GM19324 (cell line): Measurements from ENCODE around the gene AJM1.
"Not testable (repeated sequence)": the region's sequence is repeated elsewhere in the genome, so short reads cannot be mapped to it uniquely, and the experiment has no call there.

Experiments used
- ATAC-seq: cut with Tn5 transposase; IDR thresholded peaks from one replicate; pipeline ENCODE4 v1.9.1; 2021; ENCODE audit warnings: mild to moderate bottlenecking, moderate library complexity; ENCODE audit not compliant: unreplicated experiment, low FRiP score

AJM1 gene

DNA sequence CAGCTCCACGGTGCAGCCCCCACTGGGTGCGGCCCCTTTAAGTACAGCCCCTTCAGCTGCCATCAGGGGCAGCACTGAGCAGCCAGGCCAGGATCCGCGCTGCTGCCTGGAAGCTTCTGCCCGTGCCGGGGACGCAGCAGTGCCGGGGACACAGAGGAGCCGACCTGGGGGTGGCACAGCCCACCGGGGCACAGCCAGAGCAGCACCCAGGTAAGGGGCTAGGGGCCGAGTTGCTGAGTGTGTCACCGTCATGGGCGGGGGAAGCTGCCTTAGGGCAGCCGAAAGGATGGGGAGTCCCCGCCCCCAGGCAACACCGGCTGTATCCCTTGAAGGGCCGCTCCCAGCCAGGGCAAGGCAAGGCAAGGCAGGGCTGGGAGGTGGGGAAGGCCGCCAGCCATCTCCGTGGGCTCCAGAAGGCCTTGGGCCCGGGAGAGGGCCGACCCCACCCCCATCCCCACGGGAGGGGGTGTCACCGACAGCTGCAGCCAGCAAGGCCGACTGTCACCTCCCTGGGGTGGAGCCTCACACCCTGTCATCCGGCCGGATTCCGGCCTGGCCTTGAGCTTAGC, at the start of gene AJM1:
Gene AJM1 (plus strand): TSS at position 99 of the 569 bp plus-strand sequence. CDS start 1,937 bp downstream, outside the sequence.
- peak; percentile 38 for ATAC-seq

DNA sequence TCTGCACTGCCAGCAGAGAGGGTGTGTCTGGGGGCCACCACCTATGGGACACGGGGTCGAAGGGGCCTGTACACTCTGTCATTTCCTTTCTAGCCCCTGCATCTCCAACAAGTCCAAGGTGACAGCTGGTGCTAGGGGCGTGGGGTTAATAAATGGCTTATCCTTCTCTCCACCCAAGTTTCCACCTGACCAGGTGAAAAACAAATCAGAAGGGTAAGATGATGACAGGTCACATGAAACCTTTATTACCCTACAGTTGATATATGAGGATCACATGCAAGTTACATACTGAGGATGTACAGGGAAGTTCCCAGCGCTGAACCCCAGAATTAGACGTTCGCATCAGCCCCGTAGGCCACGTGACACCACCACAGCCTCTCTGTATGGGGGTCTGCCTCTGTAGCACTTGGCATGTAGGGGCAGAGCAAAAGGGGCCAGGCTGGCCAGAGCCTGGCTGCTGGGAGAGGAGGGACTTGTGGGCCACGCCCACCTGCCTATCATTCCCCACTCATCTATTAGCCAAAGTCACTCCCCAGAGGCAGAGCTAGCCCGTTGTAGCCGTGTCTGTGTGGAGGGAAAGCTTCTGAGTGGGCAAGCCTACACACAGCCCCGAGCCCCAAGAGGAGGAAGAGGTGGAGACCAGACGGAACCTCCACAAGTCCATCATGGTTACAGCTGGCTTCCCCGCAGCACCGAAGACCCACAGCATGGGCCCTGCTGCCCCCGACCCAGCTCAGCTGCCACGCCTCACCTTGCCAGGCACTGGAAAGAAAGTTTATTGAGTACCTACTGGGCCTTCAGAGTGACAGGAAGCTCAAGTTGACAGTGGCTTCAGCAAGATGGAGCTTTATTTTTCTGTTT, 49.0 kb upstream of the AJM1 start:
- no peak for ATAC-seq

DNA sequence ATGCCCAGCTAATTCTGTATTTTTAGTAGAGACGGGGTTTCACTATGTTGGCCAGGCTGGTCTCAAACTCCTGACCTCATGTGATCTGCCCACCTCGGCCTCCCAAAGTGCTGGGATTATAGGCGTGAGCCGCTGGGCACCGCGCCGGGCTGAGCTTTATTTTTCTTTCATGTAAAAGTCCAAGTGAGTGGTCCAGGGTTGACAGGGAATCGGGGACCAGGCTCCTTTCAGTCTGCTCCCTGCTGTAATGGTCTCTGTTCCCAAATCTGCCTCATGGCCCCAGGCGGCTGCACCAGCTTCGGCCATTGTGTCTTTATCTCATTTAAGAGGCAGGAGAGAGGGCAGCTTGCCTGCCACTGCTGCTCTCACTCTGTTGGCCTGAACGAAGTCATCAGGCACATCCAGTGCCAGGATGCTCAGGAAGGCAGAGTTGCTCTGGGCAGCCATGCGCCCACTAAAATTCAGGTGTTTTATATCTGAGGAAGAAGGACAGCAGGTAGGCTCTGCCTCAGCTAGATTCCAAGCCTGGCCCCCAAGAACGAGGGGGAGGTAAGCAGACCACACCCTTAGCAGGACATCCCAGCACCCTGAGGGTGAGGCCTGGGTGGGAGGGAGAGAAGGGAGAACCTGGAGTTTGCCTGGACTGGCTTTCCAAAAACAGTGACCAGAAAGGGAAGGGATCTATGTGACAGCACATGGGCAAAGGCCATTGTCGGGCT, 47.8 kb upstream of the AJM1 start:
- no peak for ATAC-seq

DNA sequence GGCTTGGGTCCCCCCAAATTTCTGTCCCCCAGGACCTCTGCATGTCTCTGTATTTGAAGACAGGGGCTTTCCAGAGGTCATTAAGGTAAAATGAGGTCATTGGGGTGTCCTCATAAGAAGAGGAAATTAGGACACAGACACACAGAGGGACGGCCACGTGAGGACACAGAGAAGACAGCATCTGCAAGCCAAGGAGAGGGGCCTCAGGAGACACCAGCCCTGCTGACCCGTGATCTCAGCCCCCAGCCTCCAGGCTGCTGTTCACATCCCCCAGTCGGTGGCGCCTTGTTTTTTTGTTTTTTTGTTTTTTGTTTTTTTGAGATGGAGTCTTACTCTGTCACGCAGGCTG, 47.3 kb upstream of the AJM1 start:
- no peak for ATAC-seq

DNA sequence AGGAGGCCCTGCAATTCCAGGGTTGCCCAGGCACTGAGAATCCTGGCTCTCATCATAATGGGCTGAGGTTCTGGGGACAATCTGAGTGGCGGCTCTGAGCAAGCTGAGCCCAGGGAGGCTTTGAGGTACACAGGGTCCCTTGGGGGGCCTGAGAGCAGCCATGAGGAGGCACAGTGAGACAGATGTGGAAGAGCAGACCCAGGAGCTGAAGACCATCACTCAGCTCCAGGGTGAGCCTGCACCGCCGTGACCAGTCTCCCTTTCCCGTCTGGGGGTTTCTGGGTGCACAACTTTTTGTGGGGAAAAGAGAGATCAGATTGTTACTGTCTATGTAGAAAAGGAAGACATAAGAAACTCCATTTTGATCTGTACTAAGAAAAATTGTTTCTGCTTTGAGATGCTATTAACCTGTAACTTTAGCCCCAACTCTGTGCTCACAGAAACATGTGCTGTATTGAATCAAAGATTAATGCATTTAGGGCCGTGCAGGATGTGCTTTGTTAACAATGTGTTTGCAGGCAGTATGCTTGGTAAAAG, 46.0 kb upstream of the AJM1 start, which contains the start of gene CCDC183:
Gene CCDC183 (plus strand): TSS at position 101 of the 537 bp plus-strand sequence. CDS start 60 bp downstream, at position 161.
- ATAC-seq: no peak

DNA sequence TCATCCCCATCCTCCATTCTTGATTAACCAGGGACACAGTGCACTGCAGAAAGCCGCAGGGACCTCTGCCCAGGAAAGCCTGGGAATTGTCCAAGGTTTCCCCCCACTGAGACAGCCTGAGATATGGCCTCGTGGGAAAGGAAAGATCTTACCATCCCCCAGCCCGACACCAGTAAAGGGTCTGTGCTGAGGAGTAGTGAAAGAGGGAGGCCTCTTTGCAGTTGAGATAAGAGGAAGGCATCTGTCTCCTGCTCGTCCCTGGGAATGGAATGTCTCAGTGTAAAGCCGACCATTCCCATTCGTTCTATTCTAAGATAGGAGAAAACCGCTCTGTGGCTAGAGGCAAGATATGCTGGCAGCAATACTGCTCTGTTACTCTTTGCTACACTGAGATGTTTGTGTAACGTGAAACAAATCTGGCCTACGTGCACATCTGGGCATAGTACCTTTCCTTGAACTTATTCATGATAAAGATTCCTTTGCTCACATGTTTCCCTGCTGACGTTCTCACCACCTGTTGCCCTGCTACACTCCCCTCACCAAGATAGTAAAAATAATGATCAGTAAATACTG, 45.4 kb upstream of the AJM1 start:
- not testable (repeated sequence) for ATAC-seq

DNA sequence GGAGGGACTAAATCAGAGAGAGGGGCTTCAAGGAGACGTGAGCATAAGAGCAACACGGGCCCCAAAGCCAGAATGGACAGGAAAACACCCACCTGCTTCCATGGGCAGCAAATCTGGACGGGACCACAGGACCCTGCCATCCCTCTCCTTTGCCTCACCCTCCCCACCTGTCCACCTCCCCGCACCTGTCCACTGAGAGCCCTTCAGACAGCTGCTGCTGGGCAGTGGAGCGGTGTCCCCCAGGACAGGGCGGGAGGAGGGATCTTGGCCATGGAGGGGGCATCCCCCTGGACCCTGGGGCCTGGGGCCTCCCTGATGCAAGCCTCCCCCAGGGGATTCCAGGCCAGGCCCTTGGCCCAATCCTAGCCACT, 43.6 kb upstream of the AJM1 start:
- no peak for ATAC-seq

DNA sequence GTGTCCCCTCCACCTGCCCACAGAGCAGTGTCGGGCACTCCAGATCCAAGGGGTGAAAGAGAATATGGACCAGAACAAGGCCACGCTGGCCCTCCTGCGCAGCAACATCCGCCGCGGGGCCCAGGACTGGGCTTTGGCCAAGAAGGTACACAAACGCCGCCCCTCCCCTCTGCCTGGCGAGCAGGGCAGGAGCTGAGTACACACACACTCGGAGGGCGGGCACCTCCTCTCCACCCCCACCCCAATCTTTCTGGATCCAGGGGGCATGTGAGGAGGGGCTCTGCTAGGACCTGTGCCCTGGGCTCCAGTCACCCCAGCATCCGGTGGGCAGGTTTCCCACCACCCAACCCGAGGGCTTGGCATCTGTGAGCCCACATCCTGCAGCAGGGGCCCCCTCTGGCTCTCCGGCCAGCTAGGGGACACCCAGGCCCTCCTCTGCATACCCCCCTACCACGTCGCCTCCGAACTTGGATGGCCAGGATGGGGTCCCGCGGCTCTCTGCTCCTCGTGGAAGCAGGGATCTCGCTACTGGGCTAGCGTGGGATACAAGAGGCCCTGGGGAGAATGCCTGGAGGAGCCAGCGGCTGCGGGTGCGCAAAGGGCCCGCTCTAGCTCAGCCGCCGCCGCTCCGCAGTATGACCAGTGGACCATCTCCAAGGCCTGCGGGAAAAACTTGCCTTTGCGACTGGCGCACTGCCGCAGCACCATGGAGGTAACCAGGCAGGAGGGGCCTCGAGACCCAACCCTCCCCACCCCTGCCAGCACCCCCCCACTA, 43.0 kb upstream of the AJM1 start:
- no peak for ATAC-seq

DNA sequence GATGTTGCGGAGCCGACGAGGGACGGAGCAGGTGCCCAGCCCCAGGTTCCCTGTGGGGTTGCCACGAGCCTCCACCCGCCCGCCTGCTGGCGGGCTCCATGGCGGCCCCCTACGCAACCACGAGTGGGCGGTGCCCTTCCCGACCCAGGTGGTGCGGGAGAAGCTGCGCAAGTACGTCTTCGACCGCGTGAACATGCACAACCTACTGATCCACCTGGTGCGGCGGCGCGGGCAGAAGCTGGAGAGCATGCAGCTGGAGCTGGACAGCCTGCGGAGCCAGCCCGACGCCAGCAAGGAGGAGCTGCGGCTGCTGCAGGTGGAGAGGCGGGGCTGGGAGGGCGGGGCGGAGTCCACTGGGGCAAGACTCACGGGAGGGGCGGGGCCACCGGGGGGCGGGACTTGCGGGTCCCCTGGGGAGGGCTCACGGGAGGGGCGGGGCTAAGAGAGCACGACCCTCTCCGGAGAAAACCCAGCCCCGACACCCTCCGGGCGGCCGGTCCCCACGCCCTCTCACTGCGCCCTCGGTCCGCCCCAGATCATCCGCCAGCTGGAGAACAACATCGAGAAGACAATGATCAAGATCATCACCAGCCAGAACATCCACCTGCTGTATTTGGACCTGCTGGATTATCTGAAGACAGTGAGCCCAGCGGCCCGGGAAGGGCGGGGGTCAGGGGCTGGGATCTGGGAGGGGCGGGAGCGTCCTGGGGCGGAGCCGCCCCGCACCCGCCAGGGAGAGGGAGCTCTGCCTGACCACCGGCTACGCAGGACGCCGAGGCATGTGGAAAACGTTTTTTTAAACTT, 42.2 kb upstream of the AJM1 start:
- ATAC-seq: peak; percentile 50

DNA sequence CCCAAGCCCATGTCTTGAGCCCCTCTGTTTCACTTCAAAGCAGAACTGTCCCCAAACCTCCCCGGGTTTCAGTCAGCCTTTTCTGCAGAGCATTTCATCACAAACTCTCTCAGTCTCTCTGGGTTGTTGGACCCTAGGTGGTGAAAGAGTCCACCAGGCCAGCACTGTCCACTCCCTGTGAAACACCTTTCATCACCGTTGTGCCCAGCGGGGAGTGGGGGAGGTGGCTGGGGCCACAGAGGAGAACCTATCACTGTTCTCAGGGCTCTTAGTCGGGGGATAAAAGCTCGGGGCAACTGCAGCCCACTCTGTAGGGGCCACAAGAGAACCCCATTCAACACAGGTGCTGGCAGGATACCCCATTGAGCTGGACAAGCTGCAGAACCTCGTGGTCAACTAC, 40.0 kb upstream of the AJM1 start:
- no peak for ATAC-seq

DNA sequence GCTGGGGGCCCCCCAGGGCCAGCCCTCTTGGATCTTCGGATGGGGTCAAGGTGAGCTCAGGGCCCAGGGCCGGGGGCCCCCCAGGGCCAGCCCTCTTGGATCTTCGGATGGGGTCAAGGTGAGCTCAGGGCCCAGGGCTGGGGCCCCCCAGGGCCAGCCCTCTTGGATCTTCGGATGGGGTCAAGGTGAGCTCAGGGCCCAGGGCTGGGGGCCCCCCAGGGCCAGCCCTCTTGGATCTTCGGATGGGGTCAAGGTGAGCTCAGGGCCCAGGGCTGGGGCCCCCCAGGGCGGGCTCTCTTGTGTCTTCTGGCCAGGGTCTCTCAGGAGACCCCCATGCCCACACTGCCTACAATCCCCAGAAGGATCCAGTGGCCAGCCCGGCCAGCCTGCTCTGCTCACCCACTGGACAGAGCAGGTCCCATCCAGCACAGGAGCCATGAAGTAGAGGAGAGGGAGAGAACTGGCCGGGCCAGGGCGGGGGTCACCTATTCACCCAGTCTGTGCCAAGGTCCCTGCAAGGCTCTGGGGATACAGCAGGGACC, 39.2 kb upstream of the AJM1 start:
- not testable (repeated sequence) for ATAC-seq

DNA sequence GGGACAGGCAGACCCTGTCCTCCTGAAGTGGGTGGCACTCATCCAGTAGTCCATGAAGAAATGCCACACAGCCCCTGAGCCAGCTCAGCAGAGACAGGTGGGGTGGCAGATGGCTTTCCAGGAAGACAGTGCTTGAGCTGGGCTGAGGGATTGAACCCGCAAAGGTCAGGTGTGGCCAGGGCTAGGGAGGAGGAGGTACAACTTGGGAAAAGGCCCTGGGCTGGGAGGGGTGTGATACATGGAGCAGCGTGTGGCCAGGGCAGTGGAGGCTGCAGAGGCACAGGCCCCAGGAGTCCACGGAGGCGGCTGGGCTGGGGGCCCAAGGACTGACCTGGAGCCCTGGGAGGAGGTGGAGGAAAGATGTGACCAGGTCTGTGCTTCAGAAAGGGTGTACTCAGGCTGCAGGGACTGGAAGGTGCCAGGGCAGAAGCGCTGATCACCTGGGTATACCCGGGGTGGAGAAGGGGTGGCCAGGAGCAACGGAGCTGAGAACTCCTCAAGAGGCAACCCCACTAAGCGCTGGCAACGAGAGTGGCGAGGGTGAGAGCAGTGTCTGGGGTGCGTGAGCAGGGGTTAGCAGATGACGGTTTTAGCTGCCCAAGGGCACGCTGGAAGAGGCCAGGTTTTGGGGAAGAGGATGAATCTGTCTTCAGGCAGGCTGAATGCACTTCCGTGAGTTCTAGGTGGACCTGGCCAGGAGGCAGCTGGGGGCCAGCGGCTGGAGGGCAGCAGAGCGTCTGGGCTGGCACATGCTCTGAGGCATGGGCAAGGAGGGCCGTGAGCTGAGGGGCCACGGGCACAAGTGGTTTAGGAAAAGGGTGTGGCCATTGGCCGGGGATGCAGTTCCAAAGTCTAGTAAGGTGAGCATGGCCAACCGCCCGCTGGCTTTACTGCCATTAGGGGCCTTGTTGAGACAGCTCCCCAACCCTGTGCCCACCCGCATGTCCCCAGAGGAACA, 38.4 kb upstream of the AJM1 start:
- no peak for ATAC-seq

DNA sequence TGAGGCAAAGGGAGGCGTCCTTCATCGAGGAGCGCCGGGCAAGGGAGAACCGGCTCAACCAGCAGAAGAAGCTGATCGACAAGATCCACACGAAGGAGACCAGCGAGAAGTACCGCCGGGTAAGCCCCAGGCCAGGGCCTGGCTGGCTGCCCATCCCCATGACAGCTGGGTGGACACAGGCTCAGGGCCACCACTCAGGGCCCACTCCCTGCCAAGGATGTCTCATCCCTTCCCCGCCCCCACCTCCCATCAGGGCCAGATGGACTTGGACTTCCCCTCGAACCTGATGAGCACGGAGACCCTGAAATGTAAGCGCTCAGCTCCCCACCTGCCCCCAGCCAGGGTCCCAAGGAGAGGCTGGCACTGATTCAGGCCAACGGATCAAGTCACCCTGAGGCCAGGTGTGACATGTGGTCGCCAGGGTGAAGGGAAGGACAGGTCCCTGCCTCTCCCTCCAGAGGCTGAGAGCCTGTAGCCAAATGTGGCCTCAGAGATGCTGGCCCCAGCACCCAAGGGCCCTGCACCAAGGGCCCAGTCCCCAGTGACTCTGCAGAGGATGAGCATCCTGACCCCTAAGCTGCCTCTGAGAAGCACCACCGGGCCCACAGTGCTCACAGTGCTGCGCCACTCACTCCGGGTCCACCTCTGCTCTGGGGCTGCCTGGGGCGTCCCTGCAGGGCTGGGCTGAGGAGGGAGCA, 37.6 kb upstream of the AJM1 start:
- ATAC-seq: no peak

DNA sequence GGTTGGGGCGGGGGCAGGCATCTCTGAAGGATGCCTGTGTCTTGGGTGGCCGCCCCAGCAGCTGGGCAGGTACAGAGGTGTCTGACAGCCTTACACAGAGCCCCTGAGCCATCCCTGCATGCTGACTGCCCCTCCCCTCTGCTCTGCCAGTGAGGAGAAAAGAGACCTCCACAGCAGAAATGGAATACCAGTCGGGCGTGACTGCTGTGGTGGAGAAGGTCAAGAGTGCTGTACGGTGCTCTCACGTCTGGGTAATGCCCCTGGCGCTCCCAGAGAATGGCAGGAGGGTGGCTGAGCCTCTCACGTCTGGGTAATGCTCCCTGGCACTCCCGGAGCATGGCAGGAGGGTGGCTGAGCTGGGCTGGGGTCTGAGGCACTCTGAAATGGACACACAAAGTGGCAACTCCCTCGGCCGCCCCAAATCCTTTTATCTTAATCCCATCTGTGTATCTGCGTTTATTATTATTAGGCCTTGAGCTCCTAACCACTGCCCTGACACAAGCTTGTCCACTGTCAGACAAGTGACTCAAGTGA, 37.0 kb upstream of the AJM1 start:
- no peak for ATAC-seq

DNA sequence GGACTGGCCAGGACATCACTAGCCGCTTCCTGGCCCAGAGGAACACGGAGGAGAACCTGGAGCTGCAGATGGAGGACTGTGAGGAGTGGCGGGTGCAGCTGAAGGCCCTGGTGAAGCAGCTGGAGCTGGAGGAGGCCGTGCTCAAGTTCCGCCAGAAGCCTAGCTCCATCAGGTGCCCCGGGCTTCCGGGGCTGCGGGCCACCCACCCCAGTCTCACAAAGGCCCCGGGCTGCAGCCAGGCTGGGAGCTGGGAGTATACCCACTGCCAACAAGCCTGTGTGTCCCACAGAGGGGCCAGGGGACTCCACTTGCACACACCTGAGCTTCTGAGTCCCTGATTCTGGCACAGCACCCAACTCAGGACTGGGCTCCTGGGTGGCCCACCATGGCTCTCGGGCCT, 36.2 kb upstream of the AJM1 start:
- no peak for ATAC-seq

DNA sequence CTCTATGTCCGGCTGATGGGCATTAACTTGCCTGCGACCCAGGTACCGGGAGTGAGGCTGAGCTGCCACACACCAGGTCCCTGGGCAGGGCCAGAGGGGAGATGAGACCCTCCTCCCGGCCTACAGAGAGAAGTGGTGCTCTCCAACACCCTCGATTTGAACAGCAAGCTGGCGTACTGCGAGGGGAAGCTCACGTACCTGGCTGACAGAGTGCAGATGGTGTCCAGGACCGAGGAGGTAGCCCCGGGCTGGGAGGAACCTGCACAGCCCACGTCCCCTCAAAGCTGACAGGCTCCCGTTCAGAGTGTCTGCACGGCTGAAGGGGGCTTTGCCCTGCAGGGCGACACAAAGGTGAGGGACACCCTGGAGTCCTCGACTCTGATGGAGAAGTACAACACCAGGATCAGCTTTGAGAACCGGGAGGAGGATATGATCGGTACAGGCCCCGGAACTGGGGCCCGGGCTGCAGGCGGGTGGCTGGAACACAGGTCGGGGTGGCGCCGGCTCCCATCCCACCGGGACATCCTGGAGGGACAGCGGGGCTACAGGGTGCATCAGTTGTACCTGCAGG, 35.6 kb upstream of the AJM1 start:
- ATAC-seq: no peak
